Activated T-cell treated with anti-CD3 and anti-CD28 coated beads for 24 hours (primary cell): ENCODE results near the gene APPL1.

Experiments
- DNase-seq: peaks from one replicate; pipeline ENCODE4 v3.0.0-alpha.2; 2020; ENCODE audit warnings: low read depth

Gene APPL1

GRCh38 chr3:57227204-57227929, at the start of gene APPL1:
TSS of gene APPL1 (plus strand) at chr3:57227729. CDS start at chr3:57227884, 155 bp downstream.
- peak; percentile 88 for DNase-seq

- DNase-seq = no peak
These were observed 47.7 kb upstream of the APPL1 start for GRCh38 chr3:57179580-57180410.

GRCh38 chr3:57184526-57184925, 43.0 kb upstream of the APPL1 start:
- DNase-seq = no peak

- DNase-seq = no peak
These were observed 35.5 kb upstream of the APPL1 start for GRCh38 chr3:57192028-57192427.

- DNase-seq = no peak
These were observed 32.9 kb upstream of the APPL1 start for GRCh38 chr3:57194641-57195040.

- no peak for DNase-seq
These were observed 27.6 kb upstream of the APPL1 start, which contains the start of gene HESX1 for GRCh38 chr3:57199895-57200297. TSS of gene HESX1 (minus strand) at chr3:57199978. CDS start at chr3:57199918, 60 bp downstream.

GRCh38 chr3:57206423-57206822, 21.1 kb upstream of the APPL1 start:
- no peak for DNase-seq

- DNase-seq = no peak
These were observed 5.6 kb upstream of the APPL1 start for GRCh38 chr3:57221883-57222282.

- DNase-seq = no peak
These were observed 2.7 kb upstream of the APPL1 start for GRCh38 chr3:57224856-57225255.

GRCh38 chr3:57226176-57226575, 1.4 kb upstream of the APPL1 start:
- DNase-seq = no peak

GRCh38 chr3:57227930-57228751, 612 bp downstream of the APPL1 start:
- DNase-seq = peak; percentile 30

GRCh38 chr3:57230006-57230405, 2.5 kb downstream of the APPL1 start:
- DNase-seq = no peak

GRCh38 chr3:57233799-57234198, 6.3 kb downstream of the APPL1 start:
- no peak for DNase-seq

GRCh38 chr3:57234613-57235575, 7.4 kb downstream of the APPL1 start:
- no peak for DNase-seq

GRCh38 chr3:57244946-57245345, 17.4 kb downstream of the APPL1 start:
- no peak for DNase-seq

- DNase-seq = no peak
These were observed 24.9 kb downstream of the APPL1 start for GRCh38 chr3:57252404-57252803.

- DNase-seq = no peak
These were observed 29.3 kb downstream of the APPL1 start for GRCh38 chr3:57256844-57257243.

GRCh38 chr3:57257678-57258077, 30.1 kb downstream of the APPL1 start:
- DNase-seq = no peak

- no peak for DNase-seq
These were observed 33.6 kb downstream of the APPL1 start for GRCh38 chr3:57261119-57261518.

- no peak for DNase-seq
These were observed 34.4 kb downstream of the APPL1 start for GRCh38 chr3:57261929-57262328.

GRCh38 chr3:57268416-57268815, 40.9 kb downstream of the APPL1 start:
- DNase-seq = no peak
